ENCODE results near the gene SPATA2L. TPM values are rescaled to one million over a fixed set of nuclear protein-coding genes. Genes with fewer than 3 reads are reported as not detected.

Gene SPATA2L
- total RNA-seq, 1 donor from 2014 or later, result 12.1 TPM

GRCh38 chr16:89738072-89738377 lies 36.5 kb upstream of the SPATA2L start:
- no peak for FAIRE-seq
- H3K27me3 ChIP-seq (ENCODE audit: control insufficient read depth, insufficient read depth, low read length), result no peaks in the 10 kb centered on the region
- TF ChIP-seq, protein P1, sequence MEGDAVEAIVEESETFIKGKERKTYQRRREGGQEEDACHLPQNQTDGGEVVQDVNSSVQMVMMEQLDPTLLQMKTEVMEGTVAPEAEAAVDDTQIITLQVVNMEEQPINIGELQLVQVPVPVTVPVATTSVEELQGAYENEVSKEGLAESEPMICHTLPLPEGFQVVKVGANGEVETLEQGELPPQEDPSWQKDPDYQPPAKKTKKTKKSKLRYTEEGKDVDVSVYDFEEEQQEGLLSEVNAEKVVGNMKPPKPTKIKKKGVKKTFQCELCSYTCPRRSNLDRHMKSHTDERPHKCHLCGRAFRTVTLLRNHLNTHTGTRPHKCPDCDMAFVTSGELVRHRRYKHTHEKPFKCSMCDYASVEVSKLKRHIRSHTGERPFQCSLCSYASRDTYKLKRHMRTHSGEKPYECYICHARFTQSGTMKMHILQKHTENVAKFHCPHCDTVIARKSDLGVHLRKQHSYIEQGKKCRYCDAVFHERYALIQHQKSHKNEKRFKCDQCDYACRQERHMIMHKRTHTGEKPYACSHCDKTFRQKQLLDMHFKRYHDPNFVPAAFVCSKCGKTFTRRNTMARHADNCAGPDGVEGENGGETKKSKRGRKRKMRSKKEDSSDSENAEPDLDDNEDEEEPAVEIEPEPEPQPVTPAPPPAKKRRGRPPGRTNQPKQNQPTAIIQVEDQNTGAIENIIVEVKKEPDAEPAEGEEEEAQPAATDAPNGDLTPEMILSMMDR (IDR thresholded peaks at IDR 0.05; ENCODE audit: insufficient read depth, low read length, severe bottlenecking), result no peak
- peaks cover 33% of the 10 kb centered on the region for H3K36me3 ChIP-seq (ENCODE audit: control insufficient read depth, insufficient read depth, low read length)
- no peak overlapping the region for H3K4me3 ChIP-seq (ENCODE audit: low read depth, low read length)
- DNase-seq (ENCODE audit: low read depth), result no peak

DNA sequence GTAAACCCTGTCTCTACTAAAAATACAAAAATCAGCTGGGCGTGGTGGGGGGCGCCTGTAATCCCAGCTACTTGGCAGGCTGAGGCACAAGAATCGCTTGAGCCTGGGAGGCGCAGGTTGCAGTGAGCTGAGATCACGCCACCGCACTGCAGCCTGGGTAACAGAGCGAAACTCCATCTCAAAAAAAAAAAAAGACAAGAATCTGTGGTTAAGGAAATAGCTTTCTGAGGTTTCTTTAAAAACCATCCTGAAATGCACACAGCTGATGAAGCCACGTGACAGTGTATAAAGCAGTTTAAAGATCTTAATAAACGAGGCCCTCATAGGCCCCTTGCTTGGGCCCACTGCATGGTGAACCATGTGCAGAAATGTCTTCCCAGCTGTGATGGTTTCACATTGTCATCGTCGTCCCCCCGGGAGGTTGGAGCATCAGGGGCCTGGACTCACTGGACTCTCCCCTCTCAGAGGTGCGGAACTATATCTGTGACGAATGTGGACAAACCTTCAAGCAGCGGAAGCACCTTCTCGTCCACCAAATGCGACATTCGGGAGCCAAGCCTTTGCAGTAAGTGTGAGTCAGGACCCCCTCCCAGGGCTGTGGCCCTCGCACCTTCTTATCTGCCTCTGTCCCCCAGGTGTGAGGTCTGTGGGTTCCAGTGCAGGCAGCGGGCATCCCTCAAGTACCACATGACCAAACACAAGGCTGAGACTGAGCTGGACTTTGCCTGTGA lies 36.0 kb upstream of the SPATA2L start:
- Histone ChIP-seq H3K4me3 (ENCODE audit: low read depth, low read length) (no peak overlapping the region), H3K27me3 (ENCODE audit: control insufficient read depth, insufficient read depth, low read length) (no peaks in the 10 kb centered on the region), H3K36me3 (ENCODE audit: control insufficient read depth, insufficient read depth, low read length) (peaks cover 35% of the 10 kb centered on the region)
- DNase-seq (ENCODE audit: low read depth) (no peak), FAIRE-seq (no peak)
- TF ChIP-seq, protein P1 (IDR thresholded peaks at IDR 0.05; ENCODE audit: insufficient read depth, low read length, severe bottlenecking), result no peak

GRCh38 chr16:89736554-89736953 lies 35.0 kb upstream of the SPATA2L start:
- DNase-seq (ENCODE audit: low read depth) (no peak), FAIRE-seq (no peak)
- H3K36me3 ChIP-seq (ENCODE audit: control insufficient read depth, insufficient read depth, low read length), result peaks cover 37% of the 10 kb centered on the region
- H3K4me3 ChIP-seq (ENCODE audit: low read depth, low read length), result no peak overlapping the region
- H3K27me3 ChIP-seq (ENCODE audit: control insufficient read depth, insufficient read depth, low read length), result no peaks in the 10 kb centered on the region
- TF ChIP-seq, protein P1 (IDR thresholded peaks at IDR 0.05; ENCODE audit: insufficient read depth, low read length, severe bottlenecking), result no peak

- TF ChIP-seq, protein P1 (IDR thresholded peaks at IDR 0.05; ENCODE audit: insufficient read depth, low read length, severe bottlenecking), result no peak
- H3K27me3 ChIP-seq (ENCODE audit: control insufficient read depth, insufficient read depth, low read length), result no peaks in the 10 kb centered on the region
- DNase-seq (ENCODE audit: low read depth) (no peak), FAIRE-seq (no peak)
- H3K4me3 ChIP-seq (ENCODE audit: low read depth, low read length), result no peak overlapping the region
- peaks cover 50% of the 10 kb centered on the region for H3K36me3 ChIP-seq (ENCODE audit: control insufficient read depth, insufficient read depth, low read length)
These were observed 32.3 kb upstream of the SPATA2L start for GRCh38 chr16:89733792-89734191.

GRCh38 chr16:89733322-89733721 lies 31.8 kb upstream of the SPATA2L start:
- TF ChIP-seq, protein P1 (IDR thresholded peaks at IDR 0.05; ENCODE audit: insufficient read depth, low read length, severe bottlenecking), result no peak
- H3K36me3 ChIP-seq (ENCODE audit: control insufficient read depth, insufficient read depth, low read length), result peaks cover 48% of the 10 kb centered on the region
- DNase-seq (ENCODE audit: low read depth) (no peak), FAIRE-seq (no peak)
- H3K4me3 ChIP-seq (ENCODE audit: low read depth, low read length), result no peak overlapping the region
- H3K27me3 ChIP-seq (ENCODE audit: control insufficient read depth, insufficient read depth, low read length), result no peaks in the 10 kb centered on the region

DNA sequence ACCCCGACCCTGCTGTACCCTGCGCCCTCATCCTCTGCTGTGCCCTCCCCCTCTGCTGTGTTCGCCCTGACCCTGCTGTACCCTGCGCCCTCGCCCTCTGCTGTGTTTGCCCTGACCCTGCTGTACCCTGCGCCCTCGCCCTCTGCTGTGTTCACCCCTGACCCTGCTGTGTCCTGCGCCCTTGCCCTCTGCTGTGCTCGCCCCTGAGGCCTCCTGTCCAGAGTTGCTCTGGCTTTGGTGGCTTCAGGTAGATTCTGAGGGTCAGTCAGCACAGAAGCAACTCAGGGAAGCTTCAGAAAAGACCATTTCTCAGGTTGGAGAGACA lies 31.4 kb upstream of the SPATA2L start:
- H3K36me3 ChIP-seq (ENCODE audit: control insufficient read depth, insufficient read depth, low read length), result peaks cover 45% of the 10 kb centered on the region
- H3K27me3 ChIP-seq (ENCODE audit: control insufficient read depth, insufficient read depth, low read length), result no peaks in the 10 kb centered on the region
- DNase-seq (ENCODE audit: low read depth) (no peak), FAIRE-seq (peak; percentile 58)
- no peak overlapping the region for H3K4me3 ChIP-seq (ENCODE audit: low read depth, low read length)
- TF ChIP-seq, protein P1 (IDR thresholded peaks at IDR 0.05; ENCODE audit: insufficient read depth, low read length, severe bottlenecking), result no peak
